ENCODE measurements around the gene MAN1C1.

DNA sequence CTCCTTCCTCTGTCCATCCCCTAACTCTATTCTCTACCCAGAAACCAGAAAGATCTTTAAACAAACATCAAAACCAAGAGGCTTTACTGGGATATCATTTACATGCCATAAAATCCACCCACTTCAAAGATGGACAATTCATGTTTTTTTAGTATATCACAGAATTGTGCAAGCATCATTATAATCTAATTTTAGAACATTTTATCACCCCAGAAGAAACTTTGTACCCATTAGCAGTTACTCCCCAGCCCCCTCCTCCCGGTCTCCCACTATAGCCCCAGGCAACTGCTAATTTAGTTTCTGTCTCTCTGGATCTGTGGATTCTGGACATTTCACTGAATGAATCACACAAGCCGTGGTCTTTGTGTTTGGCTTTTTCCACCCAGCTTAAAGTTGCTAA is 178.6 kb downstream of the MAN1C1 start:
- TF ChIP-seq ZNF274 (IDR thresholded peaks at IDR 0.05; ENCODE audit: low read depth, low read length): no peak
- no peak for TF ChIP-seq YY1 (IDR thresholded peaks at IDR 0.05; ENCODE audit: insufficient read depth, insufficient read length)
- no peak for TF ChIP-seq SUZ12 (IDR thresholded peaks at IDR 0.05; ENCODE audit: extremely low read depth, insufficient read depth, insufficient read length)

Measured in NT2/D1 (cell line).